Measurements from ENCODE around the gene NEUROD2. TPM values are rescaled to one million over a fixed set of nuclear protein-coding genes. Genes with fewer than 3 reads are reported as not detected.

The NEUROD2 gene
- total RNA-seq, 4 donors from 2014 or later = 0.06 TPM; not detected in 3

DNA sequence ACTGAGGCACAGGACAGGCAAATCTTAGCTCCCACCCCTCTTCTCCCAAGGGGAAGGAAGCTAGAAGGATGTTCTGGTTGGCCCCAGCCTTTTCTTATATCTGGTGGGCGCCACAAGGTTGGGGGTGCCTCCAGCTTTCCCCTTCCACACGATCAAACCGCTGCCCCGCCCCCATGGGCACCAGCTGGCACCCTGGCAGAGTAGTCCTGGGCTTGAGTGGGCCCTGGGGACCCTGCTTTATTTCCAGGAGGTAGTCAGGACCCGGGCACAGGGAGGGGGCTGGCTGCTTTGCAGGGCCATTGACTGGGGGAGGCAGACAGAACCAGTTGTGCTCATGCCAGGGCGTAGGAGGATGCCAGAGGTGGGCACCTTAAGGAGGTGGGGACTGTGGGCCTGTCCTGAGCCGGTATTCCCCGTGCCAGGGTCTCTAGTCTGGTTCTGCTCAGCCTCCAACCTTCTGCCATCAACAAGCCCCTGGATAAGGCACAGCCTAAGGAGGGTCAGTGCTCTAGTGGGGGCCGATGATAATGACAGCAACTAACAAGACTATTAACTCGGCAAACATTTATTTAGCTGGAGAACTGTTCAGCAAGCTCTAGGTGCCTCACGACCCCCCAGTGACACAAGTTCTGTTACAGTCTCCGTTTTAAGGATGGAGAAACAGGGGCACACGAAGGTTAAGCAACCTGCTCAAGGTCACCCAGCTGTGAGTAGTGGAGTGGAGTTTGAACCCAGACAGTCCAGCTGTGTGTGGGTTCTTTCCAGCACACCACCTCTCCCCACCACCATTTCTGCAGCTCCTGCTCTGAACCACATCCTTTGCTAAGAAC is 11.5 kb upstream of the NEUROD2 start:
- TF ChIP-seq, protein P1, sequence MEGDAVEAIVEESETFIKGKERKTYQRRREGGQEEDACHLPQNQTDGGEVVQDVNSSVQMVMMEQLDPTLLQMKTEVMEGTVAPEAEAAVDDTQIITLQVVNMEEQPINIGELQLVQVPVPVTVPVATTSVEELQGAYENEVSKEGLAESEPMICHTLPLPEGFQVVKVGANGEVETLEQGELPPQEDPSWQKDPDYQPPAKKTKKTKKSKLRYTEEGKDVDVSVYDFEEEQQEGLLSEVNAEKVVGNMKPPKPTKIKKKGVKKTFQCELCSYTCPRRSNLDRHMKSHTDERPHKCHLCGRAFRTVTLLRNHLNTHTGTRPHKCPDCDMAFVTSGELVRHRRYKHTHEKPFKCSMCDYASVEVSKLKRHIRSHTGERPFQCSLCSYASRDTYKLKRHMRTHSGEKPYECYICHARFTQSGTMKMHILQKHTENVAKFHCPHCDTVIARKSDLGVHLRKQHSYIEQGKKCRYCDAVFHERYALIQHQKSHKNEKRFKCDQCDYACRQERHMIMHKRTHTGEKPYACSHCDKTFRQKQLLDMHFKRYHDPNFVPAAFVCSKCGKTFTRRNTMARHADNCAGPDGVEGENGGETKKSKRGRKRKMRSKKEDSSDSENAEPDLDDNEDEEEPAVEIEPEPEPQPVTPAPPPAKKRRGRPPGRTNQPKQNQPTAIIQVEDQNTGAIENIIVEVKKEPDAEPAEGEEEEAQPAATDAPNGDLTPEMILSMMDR (IDR thresholded peaks at IDR 0.05) = no peak
- DNase-seq (ENCODE audit: low spot score) (no peak), ATAC-seq (ENCODE audit: low FRiP score) (no peak)

DNA sequence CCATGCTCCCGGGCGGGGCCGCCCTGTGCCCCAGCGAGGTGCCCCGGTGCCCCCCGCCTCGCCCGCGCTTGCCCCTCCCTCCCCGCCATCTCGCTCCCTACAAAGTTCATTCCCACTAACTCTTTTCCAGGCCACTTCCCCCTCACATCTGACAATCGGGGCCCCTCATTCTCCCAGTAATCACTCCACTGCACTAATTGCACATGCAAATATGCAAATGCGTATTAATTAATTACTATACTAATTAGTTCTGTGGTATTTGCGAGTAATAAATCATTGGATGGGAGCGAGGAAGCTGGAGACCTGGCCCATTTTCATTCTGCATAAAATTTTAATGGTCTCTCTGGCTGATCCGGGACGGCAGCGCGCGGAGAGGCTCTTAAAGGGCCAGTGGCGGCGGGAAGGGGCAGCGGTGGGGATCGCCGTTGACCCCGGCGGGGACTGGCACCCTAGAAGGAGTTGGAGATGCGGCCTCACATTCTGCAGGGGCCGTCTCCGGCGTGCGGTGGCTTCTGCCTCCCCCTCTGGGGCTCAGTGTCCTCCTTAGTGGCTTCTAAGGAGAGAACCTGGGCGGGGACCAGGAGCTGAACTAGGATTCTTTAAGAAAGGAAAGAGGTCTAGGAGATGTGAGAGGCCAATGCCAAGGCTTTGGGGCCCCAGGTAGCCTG is 10.7 kb upstream of the NEUROD2 start:
- TF ChIP-seq, protein P1 (IDR thresholded peaks at IDR 0.05) = no peak
- ATAC-seq (ENCODE audit: low FRiP score) = no peak
- DNase-seq (ENCODE audit: low spot score) = no peak

DNA sequence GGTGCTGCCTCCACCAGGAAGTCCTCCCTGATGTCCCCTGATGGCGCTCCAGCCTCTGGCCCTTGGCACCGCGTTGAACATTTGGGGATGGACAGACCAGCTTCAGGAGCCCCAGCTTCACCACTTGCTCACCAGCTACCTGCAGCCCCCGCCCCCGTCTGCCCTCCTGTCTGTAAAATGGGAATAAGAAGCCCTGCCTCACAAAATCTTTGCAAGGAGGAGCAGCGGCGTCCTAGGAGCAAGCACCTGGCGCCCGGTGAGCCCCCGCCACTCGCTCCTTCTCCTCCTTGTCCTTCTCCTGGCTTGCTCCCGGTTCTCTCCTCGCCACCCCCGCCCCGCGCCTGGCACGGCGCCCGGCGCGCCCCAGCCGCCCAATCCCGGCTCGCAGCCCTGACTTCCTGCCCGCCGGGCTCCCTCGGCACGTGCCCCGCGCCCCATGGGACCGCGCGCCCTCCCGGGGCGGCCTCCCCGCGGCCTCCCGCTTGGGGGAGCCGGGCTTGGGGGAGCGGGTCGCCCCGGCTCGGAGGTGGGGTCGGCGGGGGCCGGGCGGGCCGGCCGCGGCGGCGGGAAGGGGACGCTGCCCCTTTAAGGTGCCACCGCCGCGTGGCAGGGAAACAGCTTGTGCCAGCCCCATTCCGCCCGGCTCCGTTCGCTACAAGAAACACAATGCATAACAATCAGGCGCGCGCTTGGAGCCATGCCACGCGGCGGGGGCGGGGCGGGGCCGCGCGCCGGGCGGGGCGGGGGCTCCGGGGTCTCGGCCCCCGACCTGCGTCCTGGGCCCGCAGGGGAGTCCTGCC is 9.9 kb upstream of the NEUROD2 start:
- ATAC-seq (ENCODE audit: low FRiP score) = no peak
- TF ChIP-seq, protein P1 (IDR thresholded peaks at IDR 0.05) = no peak
- no peak for DNase-seq (ENCODE audit: low spot score)

DNA sequence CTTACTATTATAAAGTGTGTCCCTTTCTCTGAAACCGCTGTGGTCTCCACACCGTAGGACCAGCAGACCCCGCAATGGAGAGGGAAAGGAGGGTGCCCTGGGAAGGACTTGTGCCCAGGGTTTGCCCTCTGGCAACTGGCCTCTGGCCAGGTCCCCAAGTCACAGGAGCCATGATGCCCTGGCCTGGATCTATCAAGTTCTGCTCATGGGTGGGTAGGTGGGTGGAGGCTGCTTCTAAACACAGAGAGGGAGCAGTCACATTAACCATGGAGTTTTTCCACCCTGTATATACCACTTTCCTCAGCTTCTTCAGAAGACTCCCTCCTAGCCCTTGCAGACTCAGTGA is 9.4 kb upstream of the NEUROD2 start:
- TF ChIP-seq, protein P1 (IDR thresholded peaks at IDR 0.05) = no peak
- DNase-seq (ENCODE audit: low spot score) = no peak
- ATAC-seq (ENCODE audit: low FRiP score) = no peak

DNA sequence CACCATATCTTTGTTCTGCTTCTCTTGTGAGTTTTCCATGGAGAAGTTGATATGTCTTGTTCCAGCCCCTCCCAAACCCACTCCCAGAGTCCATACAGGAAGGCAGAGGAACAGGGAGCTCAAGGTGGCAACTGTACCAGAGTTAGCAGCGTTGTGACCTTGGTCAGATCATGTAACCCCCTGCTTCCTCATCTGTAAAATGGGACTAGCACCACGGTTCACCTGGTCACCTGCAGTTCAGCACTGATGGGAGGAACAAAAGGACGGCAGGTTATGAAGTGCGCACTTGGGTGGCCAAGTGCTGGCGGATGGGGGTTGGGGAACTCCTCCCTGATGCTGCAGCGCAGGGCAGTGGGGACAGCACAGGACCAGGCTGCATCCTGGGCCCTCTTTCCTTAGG is 7.7 kb upstream of the NEUROD2 start:
- no peak for ATAC-seq (ENCODE audit: low FRiP score)
- TF ChIP-seq, protein P1 (IDR thresholded peaks at IDR 0.05) = no peak
- no peak for DNase-seq (ENCODE audit: low spot score)

DNA sequence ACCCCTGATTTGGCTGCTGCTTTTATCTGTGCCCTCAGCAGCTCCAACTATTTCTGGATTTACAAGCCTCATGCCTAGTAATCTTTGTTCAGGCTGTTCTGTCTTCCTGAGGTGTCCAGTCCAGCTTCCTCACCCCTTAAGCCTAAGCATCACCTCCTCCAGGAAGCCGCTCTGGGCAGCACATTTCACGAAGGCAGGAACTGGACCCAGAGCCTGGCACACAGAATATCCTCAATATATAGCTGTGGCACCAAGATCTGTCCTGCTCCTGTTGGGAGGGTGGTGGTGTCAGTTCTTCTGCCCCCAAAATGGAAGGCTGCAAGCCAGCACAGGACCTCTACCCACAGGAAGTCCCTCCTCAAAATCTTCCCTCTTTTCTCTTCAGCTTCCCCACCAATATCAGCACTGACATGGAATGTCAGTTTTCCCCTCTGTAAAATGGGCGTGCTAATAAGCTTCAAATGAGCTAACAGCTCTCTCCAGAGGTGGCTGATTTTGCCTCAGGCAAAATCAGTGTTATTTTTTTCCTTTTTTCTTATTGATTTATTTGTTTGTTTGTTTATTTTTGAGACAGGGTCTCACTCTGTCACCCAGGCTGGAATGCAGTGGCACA is 6.9 kb upstream of the NEUROD2 start:
- no peak for DNase-seq (ENCODE audit: low spot score)
- ATAC-seq (ENCODE audit: low FRiP score) = no peak
- TF ChIP-seq, protein P1 (IDR thresholded peaks at IDR 0.05) = no peak
